Mesendoderm (in vitro differentiated cells): ENCODE measurements around the gene WDR49.

Experiments
- DNase-seq: peaks from one replicate; pipeline ENCODE4 v3.0.0; 2013
- H2AK5ac ChIP-seq: 2 replicates; pipeline ENCODE4 v1.6.1; 2013; ENCODE audit warnings: low read length, inconsistent platforms
- H2BK120ac ChIP-seq: 2 replicates; pipeline ENCODE4 v1.6.1; 2013; ENCODE audit warnings: low read depth, mild to moderate bottlenecking, low read length, moderate library complexity, mixed read lengths
- H2BK15ac ChIP-seq: replicated peaks from 2 replicates; pipeline ENCODE4 v1.6.1; 2013; ENCODE audit warnings: low read depth, mild to moderate bottlenecking, moderate library complexity
- H2BK5ac ChIP-seq: 2 replicates; pipeline ENCODE4 v1.6.1; 2013; ENCODE audit warnings: low read length, inconsistent platforms
- H3K18ac ChIP-seq: 2 replicates; pipeline ENCODE4 v1.6.1; 2013; ENCODE audit warnings: mild to moderate bottlenecking, low read length, mixed read lengths
- H3K23ac ChIP-seq: one replicate; pipeline ENCODE4 v1.6.1; 2013; ENCODE audit warnings: low read length
- H3K27ac ChIP-seq: 2 replicates; pipeline ENCODE4 v1.5.1; 2013; ENCODE audit warnings: low read depth, mild to moderate bottlenecking, inconsistent platforms, low read length, moderate library complexity
- H3K27me3 ChIP-seq: 2 replicates; pipeline ENCODE4 v1.6.1; 2013; ENCODE audit warnings: low read length, control low read depth, mild to moderate bottlenecking, inconsistent platforms; ENCODE audit not compliant: insufficient read depth, poor library complexity
- H3K36me3 ChIP-seq: 2 replicates; pipeline ENCODE4 v1.6.1; 2013; ENCODE audit warnings: low read length, inconsistent platforms; ENCODE audit not compliant: control insufficient read depth, insufficient read depth
- H3K4ac ChIP-seq: one replicate; pipeline ENCODE4 v1.6.1; 2013; ENCODE audit warnings: low read depth, mild to moderate bottlenecking, low read length, moderate library complexity
- H3K4me1 ChIP-seq: 2 replicates; pipeline ENCODE4 v1.6.1; 2013; ENCODE audit warnings: low read depth, low read length, inconsistent platforms; ENCODE audit not compliant: control insufficient read depth
- H3K4me2 ChIP-seq: 2 replicates; pipeline ENCODE4 v1.6.1; 2013; ENCODE audit warnings: low read length
- H3K4me3 ChIP-seq: 2 replicates; pipeline ENCODE4 v1.5.1; 2013; ENCODE audit warnings: mild to moderate bottlenecking, low read length
- H3K56ac ChIP-seq: one replicate; pipeline ENCODE4 v1.6.1; 2013; ENCODE audit warnings: low read length
- H3K79me1 ChIP-seq: 2 replicates; pipeline ENCODE4 v1.6.1; 2013; ENCODE audit warnings: low read length, inconsistent platforms
- H3K79me2 ChIP-seq: 2 replicates; pipeline ENCODE4 v1.6.1; 2013; ENCODE audit warnings: mild to moderate bottlenecking, low read length; ENCODE audit not compliant: control insufficient read depth, insufficient read depth
- H3K9ac ChIP-seq: 2 replicates; pipeline ENCODE4 v1.6.1; 2013; ENCODE audit warnings: low read length, inconsistent platforms
- H4K5ac ChIP-seq: one replicate; pipeline ENCODE4 v1.6.1; 2013; ENCODE audit warnings: low read length
- H4K8ac ChIP-seq: one replicate; pipeline ENCODE4 v1.6.1; 2013; ENCODE audit warnings: low read depth, mild to moderate bottlenecking, control low read depth, low read length, moderate library complexity
- WGBS: extraction: QIAGEN DNeasy Blood & Tissue Kit; methylation state at CpG from one replicate; pipeline ENCODE4 v1.1.7; 2013; ENCODE audit warnings: low lambda C conversion rate, missing lambda C conversion rate; ENCODE audit not compliant: insufficient coverage; ENCODE audit errors: extremely low coverage; 5-methylcytosine and 5-hydroxymethylcytosine counted together

The WDR49 gene

GRCh38 chr3:167679526-167679925 lies 25.8 kb upstream of the WDR49 start:
- Histone ChIP-seq H3K4ac (no peak overlapping the region), H3K36me3 (peaks cover 2% of the 10 kb centered on the region), H3K27ac (no peak overlapping the region), H3K4me3 (no peak overlapping the region), H3K79me2 (no peaks in the 10 kb centered on the region), H4K8ac (no peak overlapping the region), H3K27me3 (no peaks in the 10 kb centered on the region), H3K23ac (no peak overlapping the region), H2BK15ac (no peak overlapping the region), H3K4me2 (no peak overlapping the region), H3K18ac (no peak overlapping the region), H3K9ac (no peak overlapping the region), H4K5ac (no peak overlapping the region), H3K56ac (no peak overlapping the region), H2BK5ac (no peak overlapping the region), H3K79me1 (no peaks in the 10 kb centered on the region), H2BK120ac (no peak overlapping the region), H3K4me1 (no peaks in the 10 kb centered on the region), H2AK5ac (no peak overlapping the region)
- no peak for DNase-seq
- WGBS = no CpG with 5 or more reads among the region's 4 CpGs

GRCh38 chr3:167675848-167676247 lies 22.1 kb upstream of the WDR49 start:
- Histone ChIP-seq H2BK5ac (no peak overlapping the region), H3K23ac (no peak overlapping the region), H4K5ac (no peak overlapping the region), H3K56ac (no peak overlapping the region), H2BK15ac (no peak overlapping the region), H3K4me2 (no peak overlapping the region), H2AK5ac (no peak overlapping the region), H3K27me3 (no peaks in the 10 kb centered on the region), H3K4ac (no peak overlapping the region), H3K27ac (no peak overlapping the region), H3K79me2 (no peaks in the 10 kb centered on the region), H3K79me1 (no peaks in the 10 kb centered on the region), H4K8ac (no peak overlapping the region), H3K18ac (no peak overlapping the region), H3K9ac (no peak overlapping the region), H3K36me3 (no peaks in the 10 kb centered on the region), H3K4me1 (no peaks in the 10 kb centered on the region), H3K4me3 (no peak overlapping the region), H2BK120ac (no peak overlapping the region)
- DNase-seq = no peak
- WGBS = no CpG with 5 or more reads among the region's 1 CpG

- no CpG with 5 or more reads among the region's 1 CpG for WGBS
- no peak overlapping the region for H4K5ac ChIP-seq
- H3K4me1 ChIP-seq = no peaks in the 10 kb centered on the region
- H2AK5ac ChIP-seq = no peak overlapping the region
- H3K4me2 ChIP-seq = no peak overlapping the region
- H3K79me2 ChIP-seq = no peaks in the 10 kb centered on the region
- H3K18ac ChIP-seq = no peak overlapping the region
- H2BK15ac ChIP-seq = no peak overlapping the region
- H3K56ac ChIP-seq = no peak overlapping the region
- H3K27ac ChIP-seq = no peak overlapping the region
- no peak overlapping the region for H4K8ac ChIP-seq
- H2BK120ac ChIP-seq = no peak overlapping the region
- DNase-seq = no peak
- H3K79me1 ChIP-seq = no peaks in the 10 kb centered on the region
- no peaks in the 10 kb centered on the region for H3K27me3 ChIP-seq
- no peak overlapping the region for H3K9ac ChIP-seq
- H2BK5ac ChIP-seq = no peak overlapping the region
- no peak overlapping the region for H3K4me3 ChIP-seq
- H3K36me3 ChIP-seq = no peaks in the 10 kb centered on the region
- no peak overlapping the region for H3K23ac ChIP-seq
- no peak overlapping the region for H3K4ac ChIP-seq
These were observed 19.5 kb upstream of the WDR49 start for GRCh38 chr3:167673221-167673620.

- WGBS = no CpG with 5 or more reads among the region's 4 CpGs
- no peak overlapping the region for H3K9ac ChIP-seq
- DNase-seq = peak; percentile 63
These were observed 18.2 kb upstream of the WDR49 start for GRCh38 chr3:167671878-167672427.

GRCh38 chr3:167669699-167670098 lies 16.0 kb upstream of the WDR49 start:
- no peak overlapping the region for H3K27ac ChIP-seq
- H4K5ac ChIP-seq = no peak overlapping the region
- no peak overlapping the region for H2AK5ac ChIP-seq
- DNase-seq = no peak
- H3K79me1 ChIP-seq = no peaks in the 10 kb centered on the region
- no peak overlapping the region for H3K56ac ChIP-seq
- H3K4me2 ChIP-seq = no peak overlapping the region
- no peak overlapping the region for H3K23ac ChIP-seq
- H3K36me3 ChIP-seq = no peaks in the 10 kb centered on the region
- H3K4me1 ChIP-seq = no peaks in the 10 kb centered on the region
- no peaks in the 10 kb centered on the region for H3K79me2 ChIP-seq
- no peak overlapping the region for H3K4me3 ChIP-seq
- H3K27me3 ChIP-seq = no peaks in the 10 kb centered on the region
- H2BK5ac ChIP-seq = no peak overlapping the region
- no peak overlapping the region for H2BK15ac ChIP-seq
- no peak overlapping the region for H3K18ac ChIP-seq
- WGBS = no CpG with 5 or more reads among the region's 1 CpG
- no peak overlapping the region for H3K9ac ChIP-seq
- H2BK120ac ChIP-seq = no peak overlapping the region
- no peak overlapping the region for H4K8ac ChIP-seq
- no peak overlapping the region for H3K4ac ChIP-seq

More at GRCh38 chr3:167671878-167672427, 18.2 kb upstream of the WDR49 start:
- H3K56ac ChIP-seq = no peak overlapping the region
- H2BK5ac ChIP-seq = no peak overlapping the region
- no peaks in the 10 kb centered on the region for H3K4me1 ChIP-seq
- no peaks in the 10 kb centered on the region for H3K79me2 ChIP-seq
- H3K4ac ChIP-seq = no peak overlapping the region
- no peak overlapping the region for H3K4me2 ChIP-seq
- H3K36me3 ChIP-seq = no peaks in the 10 kb centered on the region
- H2BK120ac ChIP-seq = no peak overlapping the region
- H3K27me3 ChIP-seq = no peaks in the 10 kb centered on the region
- H3K4me3 ChIP-seq = no peak overlapping the region
- H3K27ac ChIP-seq = peak overlapping the region; percentile 37
- H3K18ac ChIP-seq = no peak overlapping the region
- no peak overlapping the region for H4K5ac ChIP-seq
- no peak overlapping the region for H4K8ac ChIP-seq
- no peak overlapping the region for H2BK15ac ChIP-seq
- H2AK5ac ChIP-seq = no peak overlapping the region
- H3K23ac ChIP-seq = no peak overlapping the region
- H3K79me1 ChIP-seq = no peaks in the 10 kb centered on the region

- Histone ChIP-seq H2BK15ac (no peak overlapping the region), H3K23ac (no peak overlapping the region), H3K4ac (no peak overlapping the region), H4K5ac (no peak overlapping the region), H3K18ac (no peak overlapping the region), H3K79me1 (no peaks in the 10 kb centered on the region), H2BK5ac (no peak overlapping the region), H2BK120ac (no peak overlapping the region), H3K9ac (no peak overlapping the region), H4K8ac (no peak overlapping the region), H2AK5ac (no peak overlapping the region), H3K27me3 (no peaks in the 10 kb centered on the region), H3K4me2 (no peak overlapping the region), H3K79me2 (no peaks in the 10 kb centered on the region), H3K4me3 (no peak overlapping the region), H3K4me1 (no peaks in the 10 kb centered on the region), H3K56ac (no peak overlapping the region), H3K36me3 (no peaks in the 10 kb centered on the region), H3K27ac (no peak overlapping the region)
- no peak for DNase-seq
- WGBS = no CpG with 5 or more reads among the region's 1 CpG
These were observed 14.9 kb upstream of the WDR49 start for GRCh38 chr3:167668651-167669050.
